ENCODE data around the gene KCND2. TPM values are rescaled to one million over a fixed set of nuclear protein-coding genes. Genes with fewer than 3 reads are reported as not detected.

KCND2 gene
- total RNA-seq, 4 donors from 2014 or later, result 0.07 to 0.93 (median 0.30) TPM

DNA sequence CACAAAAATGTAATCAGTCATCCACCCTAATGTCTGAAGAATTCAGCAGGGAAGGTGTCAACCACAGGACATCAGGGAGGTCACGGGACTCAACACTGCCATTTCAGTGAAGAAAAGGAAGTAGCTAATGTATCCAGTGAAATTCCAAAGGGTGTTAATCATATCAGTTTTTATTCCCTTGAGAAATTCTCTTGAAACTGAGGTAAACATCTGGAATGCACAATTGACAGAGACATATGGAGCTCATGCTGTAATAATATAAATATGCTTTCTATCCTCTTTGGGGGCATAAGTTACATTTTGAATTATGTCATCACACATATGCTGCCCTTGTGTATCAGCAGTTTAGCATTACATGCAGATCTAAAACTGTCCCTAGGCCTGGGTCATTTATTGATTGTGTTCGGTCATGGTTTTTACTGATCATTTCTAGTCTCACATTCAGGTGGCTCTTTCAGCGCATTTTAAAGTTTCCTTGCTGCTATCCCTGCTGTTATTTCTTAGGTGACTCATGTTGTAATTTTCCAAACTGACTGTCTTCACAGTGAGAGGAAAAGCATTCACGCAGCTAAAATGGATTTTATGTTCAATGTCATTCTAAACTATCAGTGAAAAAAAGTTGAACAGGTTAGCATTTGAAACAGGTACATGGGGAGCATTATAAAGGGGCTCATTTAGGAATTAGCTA is 311.1 kb downstream of the KCND2 start:
- Histone ChIP-seq H3K27ac (no peak overlapping the region), H3K36me3 (no peaks in the 10 kb centered on the region), H3K4me3 (no peak overlapping the region), H3K27me3 (no peaks in the 10 kb centered on the region), H3K9me3 (no peaks in the 10 kb centered on the region), H3K4me1 (no peaks in the 10 kb centered on the region)
- intact Hi-C loops (cut with DNase I; ENCODE audit: low total_unique reads) (no loop called here), in situ Hi-C loops (cut with MboI; ENCODE audit: low sequenced_read_pairs in 4 of 4) (no loop called here)
- no peak for DNase-seq
- no peak for ATAC-seq
- TF ChIP-seq POLR2A (IDR thresholded peaks at IDR 0.05), result no peak
- TF ChIP-seq, protein P1, sequence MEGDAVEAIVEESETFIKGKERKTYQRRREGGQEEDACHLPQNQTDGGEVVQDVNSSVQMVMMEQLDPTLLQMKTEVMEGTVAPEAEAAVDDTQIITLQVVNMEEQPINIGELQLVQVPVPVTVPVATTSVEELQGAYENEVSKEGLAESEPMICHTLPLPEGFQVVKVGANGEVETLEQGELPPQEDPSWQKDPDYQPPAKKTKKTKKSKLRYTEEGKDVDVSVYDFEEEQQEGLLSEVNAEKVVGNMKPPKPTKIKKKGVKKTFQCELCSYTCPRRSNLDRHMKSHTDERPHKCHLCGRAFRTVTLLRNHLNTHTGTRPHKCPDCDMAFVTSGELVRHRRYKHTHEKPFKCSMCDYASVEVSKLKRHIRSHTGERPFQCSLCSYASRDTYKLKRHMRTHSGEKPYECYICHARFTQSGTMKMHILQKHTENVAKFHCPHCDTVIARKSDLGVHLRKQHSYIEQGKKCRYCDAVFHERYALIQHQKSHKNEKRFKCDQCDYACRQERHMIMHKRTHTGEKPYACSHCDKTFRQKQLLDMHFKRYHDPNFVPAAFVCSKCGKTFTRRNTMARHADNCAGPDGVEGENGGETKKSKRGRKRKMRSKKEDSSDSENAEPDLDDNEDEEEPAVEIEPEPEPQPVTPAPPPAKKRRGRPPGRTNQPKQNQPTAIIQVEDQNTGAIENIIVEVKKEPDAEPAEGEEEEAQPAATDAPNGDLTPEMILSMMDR (IDR thresholded peaks at IDR 0.05 in 4 of 5, conservative IDR thresholded peaks at IDR 0.05 in 1 of 5), result no peak

DNA sequence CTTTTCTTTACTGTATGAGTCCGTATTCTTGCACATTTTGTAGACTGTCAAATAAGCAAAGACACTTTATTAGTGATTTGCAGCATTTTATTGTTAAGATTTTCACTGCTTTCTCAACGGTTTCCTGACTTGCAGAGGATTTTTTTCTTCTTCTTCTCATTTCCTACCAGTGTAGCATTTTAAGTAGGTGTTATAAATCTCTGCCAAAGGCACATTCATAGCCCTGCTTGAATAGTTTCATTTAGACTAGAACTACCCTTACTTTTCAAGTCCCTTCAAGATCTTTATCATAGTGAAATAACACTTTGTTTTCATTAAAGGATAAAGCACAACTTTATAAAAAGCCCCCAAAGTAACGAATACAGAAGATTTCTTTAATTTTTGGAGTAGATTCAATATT is 313.6 kb downstream of the KCND2 start:
- Histone ChIP-seq H3K27me3 (no peaks in the 10 kb centered on the region), H3K4me3 (no peak overlapping the region), H3K27ac (no peak overlapping the region), H3K4me1 (no peaks in the 10 kb centered on the region), H3K36me3 (no peaks in the 10 kb centered on the region), H3K9me3 (no peaks in the 10 kb centered on the region)
- no peak for DNase-seq
- intact Hi-C loops (cut with DNase I; ENCODE audit: low total_unique reads), result no loop called here
- in situ Hi-C loops (cut with MboI; ENCODE audit: low sequenced_read_pairs in 4 of 4), result no loop called here
- no peak for ATAC-seq
- TF ChIP-seq, protein P1 (IDR thresholded peaks at IDR 0.05 in 4 of 5, conservative IDR thresholded peaks at IDR 0.05 in 1 of 5), result no peak
- no peak for TF ChIP-seq POLR2A (IDR thresholded peaks at IDR 0.05)

DNA sequence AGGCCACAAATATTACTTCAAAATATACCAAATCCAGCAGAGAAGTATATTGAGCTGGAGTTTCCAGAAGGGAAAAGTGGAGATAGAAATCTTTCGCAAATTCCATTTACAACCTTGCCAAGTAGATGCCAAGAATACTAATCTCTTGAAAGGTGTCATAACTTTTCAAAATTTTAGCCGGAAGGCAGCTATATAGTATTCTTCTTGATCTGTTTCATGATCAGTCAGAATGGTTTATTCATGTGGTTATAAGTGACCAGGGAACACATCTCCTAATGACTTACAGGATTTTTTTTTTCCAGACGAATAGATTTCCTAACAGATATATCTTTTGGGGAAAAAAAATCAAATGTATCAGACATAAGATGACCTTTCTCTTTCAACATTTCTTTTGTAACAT is 314.3 kb downstream of the KCND2 start:
- no peak for ATAC-seq

DNA sequence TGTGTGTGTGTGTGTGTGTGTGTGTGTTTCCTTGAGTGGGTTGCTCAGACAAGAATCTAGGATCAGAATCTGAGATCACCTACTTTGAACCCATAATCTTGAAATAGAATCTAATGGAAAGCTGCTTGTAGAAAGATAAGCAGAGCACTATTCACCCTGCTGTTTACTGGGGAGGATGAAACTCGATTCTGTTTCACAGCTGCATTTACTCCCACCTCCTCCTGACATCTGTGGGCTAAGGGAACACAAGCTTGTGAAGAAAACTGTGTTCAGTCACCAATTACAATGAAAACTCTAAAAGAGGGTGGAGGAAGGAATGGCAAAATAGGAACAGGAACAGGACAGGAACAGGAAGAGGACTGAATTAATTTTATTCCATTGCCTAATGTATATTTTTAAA is 315.4 kb downstream of the KCND2 start:
- no peak for TF ChIP-seq POLR2A (IDR thresholded peaks at IDR 0.05)
- TF ChIP-seq, protein P1 (IDR thresholded peaks at IDR 0.05 in 4 of 5, conservative IDR thresholded peaks at IDR 0.05 in 1 of 5), result no peak
- in situ Hi-C loops (cut with MboI; ENCODE audit: low sequenced_read_pairs in 4 of 4), result no loop called here
- Histone ChIP-seq H3K4me3 (no peak overlapping the region), H3K27me3 (no peaks in the 10 kb centered on the region), H3K4me1 (no peaks in the 10 kb centered on the region), H3K27ac (no peak overlapping the region), H3K9me3 (no peaks in the 10 kb centered on the region), H3K36me3 (no peaks in the 10 kb centered on the region)
- ATAC-seq (no peak), DNase-seq (no peak)
- intact Hi-C loops (cut with DNase I; ENCODE audit: low total_unique reads), result no loop called here

More for the DNA sequence above, 314.3 kb downstream of the KCND2 start:
- Histone ChIP-seq H3K4me3 (no peak overlapping the region), H3K36me3 (no peaks in the 10 kb centered on the region), H3K4me1 (no peaks in the 10 kb centered on the region), H3K27ac (no peak overlapping the region), H3K9me3 (no peaks in the 10 kb centered on the region), H3K27me3 (no peaks in the 10 kb centered on the region)
- no peak for DNase-seq
- intact Hi-C loops (cut with DNase I; ENCODE audit: low total_unique reads) (no loop called here), in situ Hi-C loops (cut with MboI; ENCODE audit: low sequenced_read_pairs in 4 of 4) (no loop called here)
- TF ChIP-seq POLR2A (IDR thresholded peaks at IDR 0.05), result no peak

DNA sequence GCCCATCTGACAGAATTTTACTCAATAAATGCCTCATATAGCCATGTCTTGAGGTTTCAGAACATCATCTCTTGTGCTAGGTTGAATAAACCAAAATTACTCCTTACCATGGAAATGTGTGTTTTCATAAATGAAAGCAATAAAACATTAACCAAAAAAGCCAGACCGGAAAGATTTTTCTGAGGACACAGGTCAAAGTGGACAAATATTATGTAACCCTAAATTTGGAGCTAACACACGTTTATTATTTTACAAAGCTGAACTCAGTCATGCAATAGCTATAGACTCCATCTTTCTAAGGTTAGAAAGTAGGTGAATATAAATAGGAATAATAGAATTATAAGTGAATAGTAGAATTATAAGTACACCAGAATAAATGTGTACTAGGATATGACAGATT is 315.9 kb downstream of the KCND2 start:
- no peaks in the 10 kb centered on the region for H3K36me3 ChIP-seq
- no peak overlapping the region for H3K4me3 ChIP-seq
- DNase-seq (no peak), ATAC-seq (no peak)
- in situ Hi-C loops (cut with MboI; ENCODE audit: low sequenced_read_pairs in 4 of 4), result no loop called here
- intact Hi-C loops (cut with DNase I; ENCODE audit: low total_unique reads), result no loop called here
- H3K9me3 ChIP-seq, result no peaks in the 10 kb centered on the region
- TF ChIP-seq, protein P1 (IDR thresholded peaks at IDR 0.05 in 4 of 5, conservative IDR thresholded peaks at IDR 0.05 in 1 of 5), result no peak
- no peak for TF ChIP-seq POLR2A (IDR thresholded peaks at IDR 0.05)
- no peaks in the 10 kb centered on the region for H3K27me3 ChIP-seq
- no peak overlapping the region for H3K27ac ChIP-seq
- no peaks in the 10 kb centered on the region for H3K4me1 ChIP-seq

Measured in gastrocnemius medialis (tissue), 4 donors.